GM10248 (cell line): Measurements from ENCODE around the gene PRKN.

Experiments used
- CTCF ChIA-PET: fragments of 300-600 bp; sonication (Branson Sonifier 250); formaldehyde crosslinking; extraction: SDS; loops from one replicate; lab custom pipeline; 2021; ENCODE audit warnings: antibody characterized with exemption; lab: Yijun Ruan, JAX
- POLR2A ChIA-PET: fragments of 350-650 bp; sonication (Branson Sonifier 250); formaldehyde crosslinking; extraction: SDS; loops from one replicate; lab custom pipeline; 2020; ENCODE audit warnings: antibody characterized with exemption; lab: Yijun Ruan, JAX
- DNase-seq: peaks from one replicate; pipeline ENCODE4 v3.0.0; 2012; ENCODE audit errors: extremely low spot score
- CTCF ChIP-seq: IDR thresholded peaks from 2 replicates; pipeline ENCODE4 v1.5.1; 2012; ENCODE audit warnings: mild to moderate bottlenecking, low read depth; ENCODE audit errors: extremely low read depth, missing control alignments, control extremely low read depth

The PRKN gene

DNA sequence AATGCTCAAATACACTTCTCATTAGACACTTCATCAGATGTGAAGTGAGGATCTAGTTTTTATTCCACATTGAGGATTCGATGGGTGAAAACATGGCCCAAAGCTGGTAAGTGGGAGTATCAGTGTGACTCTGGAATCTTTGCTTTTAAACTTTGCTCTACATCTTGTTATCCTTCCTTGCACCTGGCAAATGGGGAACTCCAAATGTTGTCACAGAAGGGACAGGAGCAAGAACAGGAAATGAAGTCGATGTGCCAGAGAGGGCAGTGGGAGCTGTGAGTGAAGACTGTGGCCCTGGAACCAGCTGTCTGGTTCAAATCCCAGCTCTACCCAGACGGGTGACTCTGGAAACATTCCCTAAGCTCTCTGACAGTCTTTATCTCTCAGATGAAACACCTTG lies 1367.0 kb downstream of the PRKN start:
- DNase-seq = no peak
- ChIA-PET CTCF (interaction anchor here (0.7 to 3.1 kb wide), 4 partner anchors 9 to 627 kb away, joined by 3 to 25 read pairs (median 10); no protein-coding TSS in a partner anchor), POLR2A (no interaction called here)
- TF ChIP-seq CTCF = no peak

DNA sequence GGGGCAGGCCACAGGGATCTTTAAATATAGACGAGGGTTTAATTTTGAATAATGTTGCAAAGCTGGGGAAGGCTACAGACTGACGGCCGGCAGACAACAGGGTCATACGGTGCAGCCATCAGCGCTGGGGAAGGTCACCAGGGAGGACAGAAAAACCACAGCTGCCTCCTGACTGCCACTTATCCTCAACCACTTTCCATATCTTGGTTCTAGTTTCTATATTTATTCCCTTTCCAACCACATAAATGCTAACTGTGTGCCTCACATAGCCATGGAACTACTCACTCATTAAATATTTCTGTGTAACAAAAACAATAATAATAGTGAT lies 1368.0 kb downstream of the PRKN start:
- ChIA-PET CTCF (interaction anchor here (2.3 to 3.1 kb wide), 2 partner anchors 11 to 14 kb away, joined by 16 to 25 read pairs; no protein-coding TSS in a partner anchor), POLR2A (no interaction called here)
- DNase-seq = no peak
- TF ChIP-seq CTCF = no peak

DNA sequence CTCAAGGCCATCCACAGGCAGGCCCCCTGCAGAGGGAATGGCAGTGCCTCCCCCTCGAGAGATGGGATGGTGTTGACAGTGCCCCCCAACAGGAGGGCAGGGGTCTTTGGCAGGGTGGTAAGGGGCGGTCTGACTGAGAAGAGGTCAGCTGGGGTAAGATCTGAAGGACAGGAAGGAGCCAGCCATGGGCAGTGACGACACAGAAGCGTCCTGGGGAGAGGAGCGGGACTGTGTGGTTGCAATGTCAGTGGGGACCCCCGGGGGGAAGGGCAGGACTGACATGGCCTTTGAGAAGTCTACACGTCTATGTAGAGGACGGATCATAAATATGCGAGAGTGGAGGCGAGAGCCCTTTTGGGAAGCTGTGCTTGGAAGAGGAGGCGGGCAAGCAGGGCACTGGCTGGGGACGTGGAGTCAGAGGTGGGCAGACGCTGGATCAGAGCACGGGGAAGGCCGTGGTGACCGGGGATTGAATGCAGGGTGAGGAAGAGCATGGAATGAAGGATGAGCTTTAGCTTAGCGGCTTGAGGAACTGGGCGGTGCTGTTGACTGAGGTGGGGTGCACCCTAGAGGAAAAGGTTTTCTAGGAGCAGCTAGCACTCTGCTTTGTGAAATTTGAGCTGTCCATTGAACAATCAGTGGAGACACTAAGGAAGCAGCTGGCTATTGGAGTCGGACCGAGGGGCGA lies 1371.3 kb downstream of the PRKN start:
- CTCF ChIA-PET = interaction anchor here (0.6 to 3.6 kb wide), 4 partner anchors 12 to 205 kb away, joined by 3 to 22 read pairs (median 6); no protein-coding TSS in a partner anchor
- DNase-seq = no peak
- POLR2A ChIA-PET = interaction anchor here (0.6 kb wide), 1 partner anchor 291 kb away, joined by 4 read pairs; no protein-coding TSS in a partner anchor
- TF ChIP-seq CTCF = no peak

GRCh38 chr6:161355696-161356095 lies 1371.9 kb downstream of the PRKN start:
- POLR2A ChIA-PET = no interaction called here
- CTCF ChIA-PET = interaction anchor here (1.0 to 3.6 kb wide), 4 partner anchors 15 to 204 kb away, joined by 3 to 22 read pairs (median 7); no protein-coding TSS in a partner anchor
- no peak for TF ChIP-seq CTCF

GRCh38 chr6:161354956-161355355 lies 1372.6 kb downstream of the PRKN start:
- CTCF ChIA-PET = interaction anchor here (1.0 to 3.6 kb wide), 4 partner anchors 16 to 203 kb away, joined by 3 to 22 read pairs (median 7); no protein-coding TSS in a partner anchor
- POLR2A ChIA-PET = no interaction called here

More at GRCh38 chr6:161355696-161356095, 1371.9 kb downstream of the PRKN start:
- no peak for DNase-seq

DNA sequence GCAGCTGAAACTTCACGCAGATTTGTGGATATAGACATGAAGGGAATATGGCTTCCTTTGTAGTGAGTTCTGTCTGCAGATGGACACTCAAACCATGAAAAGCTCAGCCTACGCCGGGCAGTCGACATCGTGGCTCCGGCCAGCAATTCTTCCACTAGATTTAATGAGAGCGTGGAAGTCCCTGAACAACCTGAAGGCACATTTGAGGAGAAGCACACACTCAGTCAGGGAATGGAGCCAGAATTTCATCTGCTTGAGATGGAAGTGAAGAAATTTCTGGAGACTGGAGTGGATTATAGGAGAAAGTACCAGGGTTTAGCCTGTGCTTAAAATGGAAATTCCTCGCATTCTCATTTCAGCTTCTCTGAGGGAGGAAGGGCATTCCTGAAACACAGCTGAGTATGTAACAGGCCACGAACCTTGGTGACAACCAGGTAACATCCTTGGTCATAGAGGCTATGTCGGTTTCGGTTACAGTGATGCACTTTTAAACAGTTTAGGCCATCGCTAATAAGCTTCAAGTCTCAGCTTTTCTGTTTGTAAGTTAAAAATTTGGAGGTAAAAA lies 1373.2 kb downstream of the PRKN start:
- POLR2A ChIA-PET = no interaction called here
- no peak for TF ChIP-seq CTCF
- CTCF ChIA-PET = interaction anchor here (1.6 to 3.6 kb wide), 3 partner anchors 15 to 19 kb away, joined by 5 to 22 read pairs (median 9); no protein-coding TSS in a partner anchor
- no peak for DNase-seq

More at GRCh38 chr6:161354956-161355355, 1372.6 kb downstream of the PRKN start:
- no peak for TF ChIP-seq CTCF
- no peak for DNase-seq
